Neural progenitor cell (in vitro differentiated cells): ENCODE measurements around the gene MED14.

Experiments used
- EZH2 ChIP-seq: fragments of 200-600 bp; sonication (generic); IDR thresholded peaks from 2 replicates; pipeline ENCODE4 v1.6.1; 2017; ENCODE audit warnings: antibody characterized with exemption, mild to moderate bottlenecking, moderate library complexity
- TF ChIP-seq, protein P1 (sequence below): fragments of 200-600 bp; sonication (generic); IDR thresholded peaks from 2 replicates; pipeline ENCODE4 v1.5.1; 2017; ENCODE audit warnings: antibody characterized with exemption, mild to moderate bottlenecking

DNA sequence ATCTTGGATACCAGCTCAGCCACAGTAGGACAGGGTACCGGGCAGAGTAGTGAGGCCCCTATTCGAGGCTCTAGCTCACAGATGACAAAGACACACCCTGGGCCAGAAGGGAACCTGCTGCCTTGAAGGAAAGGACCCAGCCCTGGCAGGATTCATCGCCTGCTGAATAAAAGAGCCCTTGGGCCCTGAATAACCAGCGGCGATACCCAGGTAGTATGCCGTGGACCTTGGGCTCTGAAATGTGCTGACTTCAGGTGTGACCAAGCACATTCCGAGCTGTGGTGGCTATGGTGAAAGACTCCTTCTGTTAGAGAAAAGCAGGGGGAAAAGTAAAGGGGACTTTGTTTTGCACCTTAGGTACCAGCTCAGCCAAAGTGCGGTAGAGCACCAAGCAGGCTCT, 14.6 kb downstream of the MED14 start:
- TF ChIP-seq EZH2, result no peak
- TF ChIP-seq, protein P1, sequence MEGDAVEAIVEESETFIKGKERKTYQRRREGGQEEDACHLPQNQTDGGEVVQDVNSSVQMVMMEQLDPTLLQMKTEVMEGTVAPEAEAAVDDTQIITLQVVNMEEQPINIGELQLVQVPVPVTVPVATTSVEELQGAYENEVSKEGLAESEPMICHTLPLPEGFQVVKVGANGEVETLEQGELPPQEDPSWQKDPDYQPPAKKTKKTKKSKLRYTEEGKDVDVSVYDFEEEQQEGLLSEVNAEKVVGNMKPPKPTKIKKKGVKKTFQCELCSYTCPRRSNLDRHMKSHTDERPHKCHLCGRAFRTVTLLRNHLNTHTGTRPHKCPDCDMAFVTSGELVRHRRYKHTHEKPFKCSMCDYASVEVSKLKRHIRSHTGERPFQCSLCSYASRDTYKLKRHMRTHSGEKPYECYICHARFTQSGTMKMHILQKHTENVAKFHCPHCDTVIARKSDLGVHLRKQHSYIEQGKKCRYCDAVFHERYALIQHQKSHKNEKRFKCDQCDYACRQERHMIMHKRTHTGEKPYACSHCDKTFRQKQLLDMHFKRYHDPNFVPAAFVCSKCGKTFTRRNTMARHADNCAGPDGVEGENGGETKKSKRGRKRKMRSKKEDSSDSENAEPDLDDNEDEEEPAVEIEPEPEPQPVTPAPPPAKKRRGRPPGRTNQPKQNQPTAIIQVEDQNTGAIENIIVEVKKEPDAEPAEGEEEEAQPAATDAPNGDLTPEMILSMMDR, result no peak
